GM10248 (cell line): ENCODE measurements around the gene ARHGAP26.
"Not testable (repeated sequence)": the region's sequence is repeated elsewhere in the genome, so short reads cannot be mapped to it uniquely, and the experiment has no call there.

Source experiments
- CTCF ChIA-PET: fragments of 300-600 bp; sonication (Branson Sonifier 250); formaldehyde crosslinking; extraction: SDS; loops from one replicate; lab custom pipeline; 2021; ENCODE audit warnings: antibody characterized with exemption; lab: Yijun Ruan, JAX
- POLR2A ChIA-PET: fragments of 350-650 bp; sonication (Branson Sonifier 250); formaldehyde crosslinking; extraction: SDS; loops from one replicate; lab custom pipeline; 2020; ENCODE audit warnings: antibody characterized with exemption; lab: Yijun Ruan, JAX
- DNase-seq: peaks from one replicate; pipeline ENCODE4 v3.0.0; 2012; ENCODE audit errors: extremely low spot score
- TF ChIP-seq, protein P1 (sequence below): IDR thresholded peaks from 2 replicates; pipeline ENCODE4 v1.5.1; 2012; ENCODE audit warnings: mild to moderate bottlenecking, low read depth; ENCODE audit errors: extremely low read depth, missing control alignments, control extremely low read depth

Gene ARHGAP26

GRCh38 chr5:143094087-143094521 is 323.9 kb downstream of the ARHGAP26 start:
- ChIA-PET CTCF (interaction anchor here (0.9 to 1.6 kb wide), 5 partner anchors 10 to 19 kb away, joined by 3 to 5 read pairs (median 4); no protein-coding TSS in a partner anchor), POLR2A (no interaction called here)
- TF ChIP-seq, protein P1, sequence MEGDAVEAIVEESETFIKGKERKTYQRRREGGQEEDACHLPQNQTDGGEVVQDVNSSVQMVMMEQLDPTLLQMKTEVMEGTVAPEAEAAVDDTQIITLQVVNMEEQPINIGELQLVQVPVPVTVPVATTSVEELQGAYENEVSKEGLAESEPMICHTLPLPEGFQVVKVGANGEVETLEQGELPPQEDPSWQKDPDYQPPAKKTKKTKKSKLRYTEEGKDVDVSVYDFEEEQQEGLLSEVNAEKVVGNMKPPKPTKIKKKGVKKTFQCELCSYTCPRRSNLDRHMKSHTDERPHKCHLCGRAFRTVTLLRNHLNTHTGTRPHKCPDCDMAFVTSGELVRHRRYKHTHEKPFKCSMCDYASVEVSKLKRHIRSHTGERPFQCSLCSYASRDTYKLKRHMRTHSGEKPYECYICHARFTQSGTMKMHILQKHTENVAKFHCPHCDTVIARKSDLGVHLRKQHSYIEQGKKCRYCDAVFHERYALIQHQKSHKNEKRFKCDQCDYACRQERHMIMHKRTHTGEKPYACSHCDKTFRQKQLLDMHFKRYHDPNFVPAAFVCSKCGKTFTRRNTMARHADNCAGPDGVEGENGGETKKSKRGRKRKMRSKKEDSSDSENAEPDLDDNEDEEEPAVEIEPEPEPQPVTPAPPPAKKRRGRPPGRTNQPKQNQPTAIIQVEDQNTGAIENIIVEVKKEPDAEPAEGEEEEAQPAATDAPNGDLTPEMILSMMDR: no peak
- DNase-seq: no peak

- DNase-seq, POLR2A ChIA-PET: not testable (repeated sequence)
- CTCF ChIA-PET: interaction anchor here (0.9 to 1.6 kb wide), 3 partner anchors 12 to 16 kb away, joined by 3 to 5 read pairs (median 3); no protein-coding TSS in a partner anchor
Measured at GRCh38 chr5:143094608-143095007, 324.4 kb downstream of the ARHGAP26 start.

DNA sequence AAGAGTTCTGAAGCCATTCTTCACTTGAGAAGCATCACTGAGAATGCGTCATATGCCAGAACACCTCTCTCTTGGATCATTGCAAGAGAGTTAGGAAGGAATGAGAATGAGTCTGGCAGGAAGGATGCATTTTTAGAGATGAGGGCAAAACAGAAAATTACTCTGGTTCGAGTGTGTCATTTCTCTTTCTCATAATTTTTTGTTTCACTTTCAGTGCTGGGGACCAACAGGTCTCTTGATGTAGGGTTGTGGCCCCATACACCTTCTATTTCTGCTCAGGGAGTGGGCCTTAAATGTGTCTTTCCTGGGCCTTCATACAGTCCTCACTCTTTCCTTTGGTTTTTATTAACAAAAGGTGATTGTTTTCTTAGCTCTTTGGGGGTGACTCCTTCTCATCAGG is 330.9 kb downstream of the ARHGAP26 start:
- POLR2A ChIA-PET: no interaction called here
- CTCF ChIA-PET: interaction anchor here (6.2 kb wide), 1 partner anchor 10 kb away, joined by 54 read pairs; no protein-coding TSS in a partner anchor
- peak; percentile 61 for DNase-seq

DNA sequence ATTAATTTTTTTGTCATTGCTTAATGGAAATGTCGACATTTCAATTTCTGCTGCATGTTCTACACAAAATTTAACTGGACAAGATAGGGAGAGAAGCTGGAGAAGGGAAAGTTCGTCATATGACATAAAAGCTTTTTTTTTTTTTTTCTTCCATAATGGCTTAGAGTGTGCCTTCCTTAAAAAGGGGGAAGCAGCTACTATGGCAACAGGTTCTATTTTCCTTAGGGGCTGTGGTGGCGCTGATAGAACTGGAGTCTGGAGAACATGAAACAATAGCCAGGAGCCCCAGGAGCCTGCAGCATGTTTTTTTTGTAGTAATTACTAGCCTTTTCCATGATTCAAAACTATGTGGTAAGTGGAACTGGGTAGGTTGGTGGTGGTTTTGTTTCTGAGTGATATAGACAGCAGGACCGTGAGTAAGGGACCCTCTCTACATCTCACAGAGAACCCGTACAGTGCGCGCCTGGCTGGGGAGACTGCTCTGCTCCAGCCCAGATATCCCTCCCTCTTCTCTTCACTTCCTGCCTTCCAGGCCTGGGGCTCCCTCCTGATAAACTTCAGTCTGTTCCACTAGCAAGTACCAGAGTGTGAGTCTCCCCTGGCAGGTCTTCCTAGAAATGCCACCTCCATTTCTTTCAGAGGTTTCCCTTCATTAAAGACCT is 331.7 kb downstream of the ARHGAP26 start:
- POLR2A ChIA-PET: no interaction called here
- TF ChIP-seq, protein P1: no peak
- DNase-seq: no peak
- CTCF ChIA-PET: interaction anchor here (6.2 kb wide), 1 partner anchor 10 kb away, joined by 54 read pairs; no protein-coding TSS in a partner anchor

More for the DNA sequence above, 330.9 kb downstream of the ARHGAP26 start:
- TF ChIP-seq, protein P1: no peak

DNA sequence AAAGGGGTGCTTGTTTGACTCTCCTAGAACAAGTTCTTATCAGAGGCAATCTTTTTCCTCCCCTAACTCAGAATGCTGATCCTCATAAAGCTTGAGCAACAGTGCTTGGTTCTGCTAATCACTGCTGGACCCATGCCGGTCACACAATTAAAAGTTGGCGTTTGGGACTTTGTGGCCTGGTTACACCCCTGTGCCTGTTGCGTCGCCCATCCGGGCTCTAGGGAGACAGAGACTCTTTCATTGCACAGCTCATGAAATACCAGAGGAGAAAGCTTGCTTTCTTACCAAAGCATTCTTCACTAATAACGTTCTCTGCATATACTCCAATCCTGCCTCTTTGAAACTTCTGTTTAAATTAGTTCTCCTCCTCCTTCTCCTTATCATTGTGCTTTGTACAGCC is 332.2 kb downstream of the ARHGAP26 start:
- POLR2A ChIA-PET: no interaction called here
- CTCF ChIA-PET: interaction anchor here (1.6 to 6.2 kb wide), 2 partner anchors 9 to 99 kb away, joined by 3 to 54 read pairs; no protein-coding TSS in a partner anchor
- TF ChIP-seq, protein P1: no peak
- DNase-seq: no peak

DNA sequence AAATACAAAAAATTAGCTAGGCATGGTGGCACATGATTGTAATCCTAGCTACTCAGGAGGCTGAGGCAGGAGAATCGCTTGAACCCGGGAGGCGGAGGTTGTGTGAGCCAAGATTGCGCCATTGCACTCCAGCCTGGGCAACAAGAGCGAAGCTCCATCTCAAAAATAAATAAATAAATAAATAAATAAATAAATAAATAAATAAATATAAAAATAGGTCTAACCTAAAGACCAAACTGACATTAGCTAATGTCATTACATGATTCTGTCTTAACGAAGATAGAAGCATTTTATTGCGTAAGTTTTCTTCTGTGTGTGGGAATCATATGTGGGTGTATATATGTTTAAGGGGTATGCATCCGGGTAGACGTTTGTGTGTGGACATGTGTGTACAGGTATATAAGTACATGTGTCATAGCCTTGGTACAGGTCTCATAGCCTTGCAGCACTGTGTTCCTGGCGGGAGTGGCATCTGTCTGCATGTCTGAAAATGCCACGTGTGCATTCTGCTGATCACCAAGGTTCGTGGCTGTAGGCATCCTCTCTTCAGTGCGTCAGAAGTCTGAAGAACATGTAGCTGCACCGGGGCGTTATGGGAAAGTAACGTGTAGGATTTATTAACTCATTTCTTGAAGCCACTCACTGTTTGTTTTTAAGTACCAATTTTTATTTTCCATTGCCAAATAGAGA is 335.2 kb downstream of the ARHGAP26 start:
- no peak for DNase-seq

More for the DNA sequence above, 335.2 kb downstream of the ARHGAP26 start:
- TF ChIP-seq, protein P1: no peak
- CTCF ChIA-PET: interaction anchor here (1.1 to 2.3 kb wide), 5 partner anchors 8 to 59 kb away, joined by 3 to 8 read pairs (median 3); no protein-coding TSS in a partner anchor
- POLR2A ChIA-PET: no interaction called here
